Osteoblast (primary cell): ENCODE data around the gene GMEB1. TPM values are rescaled to one million over a fixed set of nuclear protein-coding genes. Genes with fewer than 3 reads are reported as not detected.
"Not testable (repeated sequence)": the region's sequence is repeated elsewhere in the genome, so short reads cannot be mapped to it uniquely, and the experiment has no call there.

Source experiments
- DNase-seq: peaks from one replicate; pipeline ENCODE4 v3.0.0; 2011; ENCODE audit warnings: low spot score, mixed read lengths; ENCODE audit not compliant: insufficient read length; ENCODE audit errors: missing footprints
- H2AFZ ChIP-seq: 2 replicates; pipeline ENCODE4 v1.6.0; 2011; ENCODE audit warnings: mild to moderate bottlenecking, low read length
- H3K27ac ChIP-seq: 2 replicates; pipeline ENCODE4 v1.5.1; 2011; ENCODE audit warnings: mild to moderate bottlenecking, low read depth, low read length, moderate library complexity
- H3K27me3 ChIP-seq: 2 replicates; pipeline ENCODE4 v1.6.0; 2012; ENCODE audit warnings: mild to moderate bottlenecking, control low read depth, inconsistent platforms, low read length, moderate library complexity; ENCODE audit not compliant: insufficient read depth
- H3K36me3 ChIP-seq: 2 replicates; pipeline ENCODE4 v1.5.1; 2011; ENCODE audit warnings: mild to moderate bottlenecking, low read length, control low read depth, moderate library complexity; ENCODE audit not compliant: insufficient read depth
- H3K4me1 ChIP-seq: 2 replicates; pipeline ENCODE4 v1.5.1; 2011; ENCODE audit warnings: mild to moderate bottlenecking, low read length, control low read depth, moderate library complexity; ENCODE audit not compliant: insufficient read depth
- H3K4me2 ChIP-seq: 2 replicates; pipeline ENCODE4 v1.6.0; 2011; ENCODE audit warnings: mild to moderate bottlenecking, low read length; ENCODE audit not compliant: insufficient read depth
- H3K4me3 ChIP-seq: fragments of 200-600 bp; sonication (generic); 3 replicates; pipeline ENCODE4 v1.5.1; 2012; ENCODE audit warnings: mild to moderate bottlenecking, low read length, inconsistent platforms; ENCODE audit not compliant: insufficient read depth
- H3K79me2 ChIP-seq: 2 replicates; pipeline ENCODE4 v1.6.0; 2012; ENCODE audit warnings: mild to moderate bottlenecking, low read length, control low read depth, inconsistent platforms; ENCODE audit not compliant: insufficient read depth
- H3K9me3 ChIP-seq: 2 replicates; pipeline ENCODE4 v1.5.1; 2011; ENCODE audit warnings: low read depth, low read length, control low read depth
- H4K20me1 ChIP-seq: 2 replicates; pipeline ENCODE4 v1.6.0; 2012; ENCODE audit warnings: mild to moderate bottlenecking, low read length, control low read depth; ENCODE audit not compliant: insufficient read depth
- total RNA-seq: library from RNA; depleted of rRNA; stranded (reverse); fragments of >200 nt; gene quantifications from 2 replicates; pipeline ENCODE4 v1.2.3, GENCODE V29; 2012
- TF ChIP-seq, protein P1 (sequence below): IDR thresholded peaks from 2 replicates; pipeline ENCODE4 v1.5.1; 2011; ENCODE audit warnings: mild to moderate bottlenecking, low read depth, low read length, moderate library complexity; ENCODE audit errors: extremely low read depth

The GMEB1 gene
- total RNA-seq, 1 donor, result 11.9 TPM

DNA sequence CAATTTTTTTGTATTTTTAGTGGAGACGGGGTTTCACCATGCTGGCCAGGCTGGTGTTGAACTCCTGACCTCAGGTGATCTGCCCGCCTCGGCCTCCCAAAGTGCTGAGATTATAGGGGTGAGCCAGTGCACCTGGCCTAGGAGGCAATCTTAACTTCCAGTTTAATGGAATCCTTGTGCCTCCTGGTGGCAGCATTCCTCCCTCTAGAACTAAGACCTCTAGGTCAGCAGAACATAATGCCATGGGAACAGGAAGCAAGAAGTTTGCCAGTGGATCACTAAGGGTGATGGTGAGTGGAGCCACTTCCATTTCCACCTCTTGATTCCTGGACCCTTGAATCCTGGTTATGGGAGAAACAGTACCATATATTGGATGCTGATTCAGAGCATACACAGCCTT lies 14.7 kb upstream of the GMEB1 start:
- not testable (repeated sequence) for H2AFZ ChIP-seq, H4K20me1 ChIP-seq, H3K4me1 ChIP-seq, H3K79me2 ChIP-seq, H3K27ac ChIP-seq, H3K4me2 ChIP-seq, H3K9me3 ChIP-seq, DNase-seq, H3K27me3 ChIP-seq, H3K36me3 ChIP-seq, H3K4me3 ChIP-seq
- TF ChIP-seq, protein P1, sequence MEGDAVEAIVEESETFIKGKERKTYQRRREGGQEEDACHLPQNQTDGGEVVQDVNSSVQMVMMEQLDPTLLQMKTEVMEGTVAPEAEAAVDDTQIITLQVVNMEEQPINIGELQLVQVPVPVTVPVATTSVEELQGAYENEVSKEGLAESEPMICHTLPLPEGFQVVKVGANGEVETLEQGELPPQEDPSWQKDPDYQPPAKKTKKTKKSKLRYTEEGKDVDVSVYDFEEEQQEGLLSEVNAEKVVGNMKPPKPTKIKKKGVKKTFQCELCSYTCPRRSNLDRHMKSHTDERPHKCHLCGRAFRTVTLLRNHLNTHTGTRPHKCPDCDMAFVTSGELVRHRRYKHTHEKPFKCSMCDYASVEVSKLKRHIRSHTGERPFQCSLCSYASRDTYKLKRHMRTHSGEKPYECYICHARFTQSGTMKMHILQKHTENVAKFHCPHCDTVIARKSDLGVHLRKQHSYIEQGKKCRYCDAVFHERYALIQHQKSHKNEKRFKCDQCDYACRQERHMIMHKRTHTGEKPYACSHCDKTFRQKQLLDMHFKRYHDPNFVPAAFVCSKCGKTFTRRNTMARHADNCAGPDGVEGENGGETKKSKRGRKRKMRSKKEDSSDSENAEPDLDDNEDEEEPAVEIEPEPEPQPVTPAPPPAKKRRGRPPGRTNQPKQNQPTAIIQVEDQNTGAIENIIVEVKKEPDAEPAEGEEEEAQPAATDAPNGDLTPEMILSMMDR, result peak; percentile 37

DNA sequence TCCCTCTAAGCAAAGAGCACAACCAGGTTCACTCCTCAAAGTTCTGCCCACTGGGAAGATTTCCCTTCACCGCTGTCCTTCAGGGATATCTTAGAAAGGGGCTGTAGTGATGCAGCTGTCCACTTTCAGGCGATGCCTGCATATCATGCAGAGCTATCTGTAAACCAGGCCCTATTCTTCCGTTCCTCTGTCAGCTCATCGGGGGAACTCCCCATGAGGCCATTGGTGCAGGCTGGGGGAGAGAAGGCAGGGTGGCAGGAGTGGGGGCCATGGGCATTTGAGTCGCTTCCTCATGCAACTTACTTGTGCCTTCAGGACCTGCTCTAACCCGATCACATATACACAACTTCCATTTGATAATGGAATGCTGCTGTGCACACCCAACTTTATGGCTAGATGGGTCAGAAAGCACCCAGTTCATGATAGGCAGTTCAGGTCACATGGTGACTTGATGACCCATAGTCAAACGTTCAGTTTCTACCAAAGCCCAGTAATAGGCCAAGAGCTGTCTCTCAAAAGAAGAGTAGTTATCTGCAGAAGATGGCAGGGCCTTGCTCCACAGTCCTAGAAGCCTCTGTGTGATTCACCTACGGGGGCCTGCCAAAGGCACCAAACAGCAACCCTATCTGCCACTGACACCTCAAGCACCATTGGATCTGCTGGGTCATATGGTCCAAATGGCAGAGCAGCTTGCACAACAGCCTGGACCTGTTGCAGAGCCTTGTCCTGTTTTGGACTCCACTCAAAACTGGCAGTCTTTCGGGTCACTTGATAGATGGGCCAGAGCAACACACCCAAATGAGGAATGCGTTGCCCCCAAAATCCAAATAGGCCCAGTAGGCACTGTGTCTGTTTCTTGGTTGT lies 12.9 kb upstream of the GMEB1 start:
- H3K79me2 ChIP-seq, H3K36me3 ChIP-seq, H3K4me3 ChIP-seq, H3K9me3 ChIP-seq, H3K27ac ChIP-seq, H3K27me3 ChIP-seq, DNase-seq, H3K4me2 ChIP-seq, H4K20me1 ChIP-seq, H2AFZ ChIP-seq, H3K4me1 ChIP-seq: not testable (repeated sequence)

DNA sequence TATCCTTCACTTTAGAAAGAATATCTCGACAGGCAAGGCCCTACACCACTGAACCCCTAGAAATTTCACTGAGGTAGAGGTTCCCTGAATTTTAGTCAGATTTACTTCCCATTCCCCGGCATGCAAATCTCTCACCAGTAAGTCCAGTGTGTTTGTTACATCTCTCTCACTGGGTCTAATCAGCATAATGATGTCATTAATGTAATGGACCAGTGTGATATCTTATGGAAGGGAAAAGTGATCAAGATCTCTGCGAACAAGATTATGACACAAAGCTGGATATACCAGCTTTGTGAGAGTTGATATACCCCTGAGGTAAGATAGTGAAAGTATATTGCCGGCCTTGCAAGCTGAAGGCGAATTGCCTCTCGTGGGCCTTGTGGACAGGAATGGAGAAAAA lies 12.2 kb upstream of the GMEB1 start:
- H3K4me1 ChIP-seq, result no peaks in the 10 kb centered on the region
- no peaks in the 10 kb centered on the region for H4K20me1 ChIP-seq
- no peak overlapping the region for H3K4me3 ChIP-seq
- no peaks in the 10 kb centered on the region for H3K9me3 ChIP-seq
- no peaks in the 10 kb centered on the region for H3K27me3 ChIP-seq
- DNase-seq, result no peak
- no peak overlapping the region for H3K27ac ChIP-seq
- no peaks in the 10 kb centered on the region for H3K79me2 ChIP-seq
- TF ChIP-seq, protein P1, result no peak
- no peak overlapping the region for H3K4me2 ChIP-seq
- no peak overlapping the region for H2AFZ ChIP-seq
- H3K36me3 ChIP-seq, result no peaks in the 10 kb centered on the region

DNA sequence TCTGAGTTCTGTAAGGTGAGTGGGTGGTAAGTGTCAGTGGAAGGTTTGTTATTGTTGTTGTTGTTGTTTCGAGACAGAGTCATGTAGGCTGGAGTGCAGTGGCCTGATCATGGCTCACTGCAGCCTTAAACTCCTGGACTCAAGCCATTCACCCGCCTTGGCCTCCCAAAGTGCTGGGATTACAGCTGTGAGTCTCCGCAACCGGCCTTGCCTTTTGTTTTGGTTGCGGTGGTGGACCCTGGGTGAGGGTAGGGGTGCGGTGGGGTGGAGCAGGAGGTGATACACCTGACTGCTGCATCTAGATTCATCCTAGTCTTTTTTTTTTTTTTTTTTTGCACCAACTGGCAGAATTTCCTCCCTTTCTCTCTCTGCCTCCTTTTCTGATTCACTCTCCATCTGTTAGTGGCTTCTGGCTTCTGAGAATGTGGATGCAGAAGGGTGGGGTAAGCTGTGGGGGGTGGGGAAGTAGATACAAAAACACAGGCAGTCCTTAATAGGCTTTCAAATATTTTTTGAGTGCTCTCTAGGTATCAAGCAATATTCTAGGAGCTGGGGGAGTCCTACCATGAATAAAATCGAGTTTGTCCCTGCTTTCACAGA lies 4.6 kb upstream of the GMEB1 start:
- Histone ChIP-seq H3K79me2 (peaks cover 3% of the 10 kb centered on the region), H3K9me3 (no peaks in the 10 kb centered on the region), H2AFZ (no peak overlapping the region), H3K36me3 (no peaks in the 10 kb centered on the region), H4K20me1 (no peaks in the 10 kb centered on the region), H3K4me2 (no peak overlapping the region), H3K27ac (no peak overlapping the region), H3K27me3 (no peaks in the 10 kb centered on the region), H3K4me3 (no peak overlapping the region), H3K4me1 (peaks cover 8% of the 10 kb centered on the region)
- TF ChIP-seq, protein P1, result no peak
- no peak for DNase-seq
